Measurements from ENCODE around the gene CBFB. TPM values are rescaled to one million over a fixed set of nuclear protein-coding genes. Genes with fewer than 3 reads are reported as not detected.
A peak's percentile ranks its signal among the peaks of the same experiment; 100 is the strongest.

The CBFB gene
- total and polyA plus RNA-seq, 10 donors: 22.7 to 80.4 (median 58.4) TPM

DNA sequence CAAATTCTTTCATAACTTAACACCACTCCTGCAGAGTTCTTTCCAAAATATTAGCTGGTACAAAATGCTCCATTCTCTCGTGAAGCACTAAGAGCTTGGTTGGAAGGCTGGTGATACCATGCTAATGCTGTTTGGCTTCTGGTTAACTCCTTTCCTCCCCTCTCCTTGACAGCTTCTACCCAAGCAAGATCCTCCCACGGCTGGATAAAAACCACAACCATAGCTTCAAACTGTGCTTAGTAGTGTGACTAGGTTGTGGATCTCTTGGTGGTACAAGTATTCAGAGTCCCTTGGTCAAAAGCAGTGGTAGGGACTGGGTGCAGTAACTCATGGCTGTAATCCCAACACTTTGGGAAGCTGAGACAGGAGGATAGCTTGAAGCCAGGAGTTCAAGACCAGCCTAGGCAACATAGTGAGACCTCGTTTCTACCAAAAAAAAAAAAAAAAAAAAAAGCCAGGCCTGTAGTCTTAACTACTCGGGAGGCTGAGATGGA, 83.0 kb downstream of the CBFB start:
- peaks cover 0 to 37% (median 3%) of the 10 kb centered on the region in 6 donors for H3K36me3 ChIP-seq
- no peaks in the 10 kb centered on the region for H3K9me3 ChIP-seq
- no peak for DNase-seq
- intact Hi-C loops (cut with DNase I; ENCODE audit: low total_unique reads): no loop called here
- H3K27me3 ChIP-seq (replicated peaks in 1 of 7): no peaks in the 10 kb centered on the region
- peak overlapping the region in 1 of 8 donors; percentile 90 for H3K27ac ChIP-seq
- peaks cover 11 to 81% (median 40%) of the 10 kb centered on the region in 6 donors for H3K4me1 ChIP-seq
- TF ChIP-seq, protein P1, sequence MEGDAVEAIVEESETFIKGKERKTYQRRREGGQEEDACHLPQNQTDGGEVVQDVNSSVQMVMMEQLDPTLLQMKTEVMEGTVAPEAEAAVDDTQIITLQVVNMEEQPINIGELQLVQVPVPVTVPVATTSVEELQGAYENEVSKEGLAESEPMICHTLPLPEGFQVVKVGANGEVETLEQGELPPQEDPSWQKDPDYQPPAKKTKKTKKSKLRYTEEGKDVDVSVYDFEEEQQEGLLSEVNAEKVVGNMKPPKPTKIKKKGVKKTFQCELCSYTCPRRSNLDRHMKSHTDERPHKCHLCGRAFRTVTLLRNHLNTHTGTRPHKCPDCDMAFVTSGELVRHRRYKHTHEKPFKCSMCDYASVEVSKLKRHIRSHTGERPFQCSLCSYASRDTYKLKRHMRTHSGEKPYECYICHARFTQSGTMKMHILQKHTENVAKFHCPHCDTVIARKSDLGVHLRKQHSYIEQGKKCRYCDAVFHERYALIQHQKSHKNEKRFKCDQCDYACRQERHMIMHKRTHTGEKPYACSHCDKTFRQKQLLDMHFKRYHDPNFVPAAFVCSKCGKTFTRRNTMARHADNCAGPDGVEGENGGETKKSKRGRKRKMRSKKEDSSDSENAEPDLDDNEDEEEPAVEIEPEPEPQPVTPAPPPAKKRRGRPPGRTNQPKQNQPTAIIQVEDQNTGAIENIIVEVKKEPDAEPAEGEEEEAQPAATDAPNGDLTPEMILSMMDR (IDR thresholded peaks at IDR 0.05 in 8 of 11, conservative IDR thresholded peaks at IDR 0.05 in 3 of 11): no peak
- TF ChIP-seq POLR2AphosphoS5 (IDR thresholded peaks at IDR 0.05): no peak
- TF ChIP-seq POLR2A (IDR thresholded peaks at IDR 0.05): no peak
- 72 to 81% (median 76%) methylated on average over 4 of the region's 4 CpGs for WGBS, 5 donors
- H3K4me3 ChIP-seq: peak overlapping the region in 1 of 8 donors; percentile 99

DNA sequence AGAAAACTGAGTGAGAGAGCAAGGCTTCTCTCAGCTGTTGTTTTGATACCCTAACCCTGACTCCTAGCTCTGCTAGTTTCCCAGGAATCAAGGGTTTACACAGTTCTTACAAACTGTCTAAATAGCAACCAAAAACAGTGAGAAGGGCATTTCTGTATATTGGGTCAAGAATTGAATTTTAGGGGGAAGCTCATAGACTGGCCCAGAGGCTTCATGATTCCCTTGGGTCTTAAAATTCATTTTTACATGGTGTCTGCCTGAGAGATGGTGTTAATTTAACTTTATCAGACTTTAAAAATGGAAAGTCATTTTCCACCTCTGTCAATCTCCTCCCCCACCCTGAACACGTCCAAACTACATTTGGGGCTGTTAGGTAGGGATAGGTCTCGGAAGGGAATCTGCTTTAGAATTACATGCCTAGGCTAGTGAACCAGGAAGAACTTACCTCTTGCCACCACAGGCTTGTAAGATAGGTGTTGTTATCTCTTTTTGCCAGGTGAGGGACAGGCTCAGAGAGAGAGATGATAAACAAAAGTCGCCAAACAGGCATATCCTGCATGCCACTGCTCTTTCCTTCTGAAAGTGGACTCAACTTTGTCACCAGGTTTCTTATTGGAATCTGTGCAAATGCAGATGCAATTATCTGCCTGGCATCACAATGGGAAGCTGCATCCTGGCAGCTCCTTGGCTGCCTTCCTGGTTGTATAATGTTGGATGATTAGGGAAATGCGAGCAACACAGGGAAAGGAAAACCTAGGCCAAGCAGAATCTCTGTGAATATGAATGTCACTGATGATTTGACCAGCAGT, 83.8 kb downstream of the CBFB start:
- H3K27ac ChIP-seq: no peak overlapping the region
- no peaks in the 10 kb centered on the region for H3K27me3 ChIP-seq (replicated peaks in 1 of 7)
- H3K36me3 ChIP-seq: peaks cover 0 to 37% (median 3%) of the 10 kb centered on the region in 6 donors
- WGBS, 5 donors: 81 to 91% (median 87%) methylated on average over 4 of the region's 4 CpGs
- TF ChIP-seq, protein P1 (IDR thresholded peaks at IDR 0.05 in 8 of 11, conservative IDR thresholded peaks at IDR 0.05 in 3 of 11): no peak
- TF ChIP-seq POLR2AphosphoS5 (IDR thresholded peaks at IDR 0.05): no peak
- TF ChIP-seq POLR2A (IDR thresholded peaks at IDR 0.05): no peak
- intact Hi-C loops (cut with DNase I; ENCODE audit: low total_unique reads): no loop called here
- peaks cover 11 to 88% (median 41%) of the 10 kb centered on the region in 6 donors for H3K4me1 ChIP-seq
- no peak for DNase-seq
- H3K9me3 ChIP-seq: no peaks in the 10 kb centered on the region
- H3K4me3 ChIP-seq: no peak overlapping the region

DNA sequence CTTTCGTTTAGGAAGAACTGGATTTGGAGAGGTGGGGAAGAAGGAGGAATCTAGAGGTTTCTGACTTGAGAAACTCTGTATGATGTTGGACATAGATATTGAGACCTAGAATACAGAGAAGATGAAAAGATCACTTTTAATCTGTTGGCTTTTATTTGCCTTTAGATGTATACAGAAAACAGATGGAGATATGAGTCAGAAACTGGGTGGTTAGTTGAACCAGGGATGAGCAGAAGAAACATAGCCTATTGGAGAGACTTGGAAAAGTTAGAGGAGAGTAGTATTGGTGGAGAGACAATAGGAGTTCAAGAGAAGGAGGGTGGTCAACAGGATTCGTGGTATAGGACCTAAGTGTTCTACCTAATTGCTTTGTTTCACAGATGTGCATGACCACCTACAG, 85.8 kb downstream of the CBFB start:
- no peaks in the 10 kb centered on the region for H3K9me3 ChIP-seq
- TF ChIP-seq POLR2A (IDR thresholded peaks at IDR 0.05) (no peak), POLR2AphosphoS5 (IDR thresholded peaks at IDR 0.05) (no peak)
- no peak overlapping the region for H3K4me3 ChIP-seq
- no peaks in the 10 kb centered on the region for H3K27me3 ChIP-seq (replicated peaks in 1 of 7)
- peaks cover 0 to 45% (median 4%) of the 10 kb centered on the region in 6 donors for H3K36me3 ChIP-seq
- H3K27ac ChIP-seq: no peak overlapping the region
- no peak for DNase-seq
- intact Hi-C loops (cut with DNase I; ENCODE audit: low total_unique reads): no loop called here
- peaks cover 11 to 74% (median 34%) of the 10 kb centered on the region in 6 donors for H3K4me1 ChIP-seq
- whole genome bisulfite sequencing, 5 donors: 85 to 91% (median 88%) methylated on average over 2 of the region's 2 CpGs

DNA sequence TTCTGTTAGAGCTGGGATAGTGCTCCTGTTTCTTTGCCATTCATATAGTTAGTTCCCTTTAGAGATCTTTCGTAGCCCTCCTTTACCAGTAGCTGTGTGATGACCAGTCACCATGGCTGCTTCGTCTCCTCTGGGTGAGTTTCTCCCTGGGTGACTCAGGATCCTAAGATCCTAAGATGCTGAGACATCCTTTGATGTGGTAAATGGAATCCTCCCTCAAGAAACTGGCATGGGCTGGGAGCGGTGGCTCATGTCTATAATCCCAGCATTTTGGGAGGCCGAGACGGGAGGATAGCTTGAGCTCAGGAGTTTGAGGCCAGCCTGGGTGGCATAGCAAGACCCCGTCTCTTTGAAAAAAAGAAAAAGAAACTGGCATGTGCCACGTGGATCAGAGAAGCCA, 86.7 kb downstream of the CBFB start:
- H3K36me3 ChIP-seq: peaks cover 0 to 54% (median 10%) of the 10 kb centered on the region in 6 donors
- WGBS, 5 donors: 81 to 88% (median 87%) methylated on average over 7 of the region's 7 CpGs

More for the DNA sequence above, 86.7 kb downstream of the CBFB start:
- intact Hi-C loops (cut with DNase I; ENCODE audit: low total_unique reads): no loop called here
- Histone ChIP-seq H3K27me3 (replicated peaks in 1 of 7) (no peaks in the 10 kb centered on the region), H3K27ac (peak overlapping the region in 2 of 8 donors; percentile 81 to 84), H3K4me1 (peaks cover 11 to 68% (median 28%) of the 10 kb centered on the region in 6 donors), H3K9me3 (no peaks in the 10 kb centered on the region), H3K4me3 (no peak overlapping the region)
- TF ChIP-seq POLR2A (IDR thresholded peaks at IDR 0.05) (no peak), POLR2AphosphoS5 (IDR thresholded peaks at IDR 0.05) (no peak)
- TF ChIP-seq, protein P1 (IDR thresholded peaks at IDR 0.05 in 8 of 11, conservative IDR thresholded peaks at IDR 0.05 in 3 of 11): no peak
- DNase-seq: no peak
